HepG2 (cell line): ENCODE measurements around the gene RABGAP1L. TPM values are rescaled to one million over a fixed set of nuclear protein-coding genes. Genes with fewer than 3 reads are reported as not detected.
A peak's percentile ranks its signal among the peaks of the same experiment; 100 is the strongest.

Experiments
- ATAC-seq: fragments of 200-7000 bp; cut with Tn5 transposase; 3 replicates; pipeline ENCODE4 v1.9.1; 2020; ENCODE audit warnings: mild to moderate bottlenecking, moderate library complexity
- BruUV-seq: library from RNA; stranded (reverse); fragments of 400-500 nt; replicated peaks from 2 replicates; lab custom pipeline; 2021; lab: Mats Ljungman, UMichigan
- CTCF ChIA-PET: fragments of 300-600 bp; formaldehyde crosslinking; extraction: SDS; loops from one replicate; lab custom pipeline; 2021; ENCODE audit warnings: low total read pairs, inconsistent platforms, low intra/inter-chr PET ratio; lab: Yijun Ruan, JAX
- POLR2A ChIA-PET: fragments of 350-600 bp; sonication (Branson Sonifier 250); formaldehyde crosslinking; loops from one replicate; lab custom pipeline; 2020; ENCODE audit warnings: antibody characterized with exemption, inconsistent platforms; lab: Yijun Ruan, JAX
- DNase-seq: peaks from one replicate; pipeline ENCODE4 v3.0.0-alpha.2; 2015; ENCODE audit warnings: low spot score
- FAIRE-seq: peaks from 3 replicates; lab custom pipeline; 2011; peaks lifted over from hg19 to GRCh38; lab: Jason Lieb, UNC
- H2AFZ ChIP-seq: one replicate; pipeline ENCODE4 v1.6.1; 2011; ENCODE audit warnings: low read length, inconsistent platforms
- H3K27ac ChIP-seq: fragments of 300-600 bp; 3 replicates; pipeline ENCODE4 v1.8.0; 2011; ENCODE audit warnings: mixed run types, mild to moderate bottlenecking, mixed read lengths, low read length, inconsistent platforms; ENCODE audit not compliant: insufficient read depth; ENCODE audit errors: extremely low read length
- H3K27me3 ChIP-seq, 2 experiments: fragments of 200-600 bp in 1 of 2; 2 replicates in 1 of 2; 3 replicates in 1 of 2; pipeline versions ENCODE4 v1.6.0 to v1.8.0; 2011; ENCODE audit warnings: low read length in 2 of 2, mild to moderate bottlenecking in 2 of 2, moderate library complexity in 2 of 2, inconsistent platforms in 1 of 2; ENCODE audit not compliant: insufficient read depth in 2 of 2, control insufficient read depth in 1 of 2
- H3K36me3 ChIP-seq, 2 experiments: fragments of 200-600 bp in 1 of 2; replicated peaks in 1 of 2; 2 replicates in 1 of 2; 3 replicates in 1 of 2; pipeline versions ENCODE4 v1.5.1 to v1.8.0; 2011; ENCODE audit warnings: low read length in 2 of 2, inconsistent platforms in 1 of 2; ENCODE audit not compliant: insufficient read depth in 2 of 2, control insufficient read depth in 1 of 2
- H3K4me1 ChIP-seq: 2 replicates; pipeline ENCODE4 v1.5.1; 2012; ENCODE audit warnings: low read length, inconsistent platforms; ENCODE audit not compliant: insufficient read depth
- H3K4me2 ChIP-seq: 2 replicates; pipeline ENCODE4 v1.6.0; 2011; ENCODE audit warnings: low read depth, low read length, inconsistent platforms
- H3K4me3 ChIP-seq, 3 experiments: fragments of 200-600 bp in 1 of 3; sonication (generic), shearing (Covaris generic) in 1 of 3; replicated peaks in 1 of 3; 2 replicates each; pipeline ENCODE4 v1.5.1; 2011 to 2016; ENCODE audit warnings: low read length in 3 of 3, inconsistent platforms in 2 of 3, low read depth in 2 of 3, mild to moderate bottlenecking in 2 of 3, control low read depth in 1 of 3, mixed read lengths in 1 of 3; ENCODE audit not compliant: insufficient read depth in 1 of 3
- H3K79me2 ChIP-seq: one replicate; pipeline ENCODE4 v1.6.1; 2011; ENCODE audit warnings: low read length, inconsistent platforms; ENCODE audit not compliant: insufficient read depth
- H3K9ac ChIP-seq: 2 replicates; pipeline ENCODE4 v1.6.0; 2011; ENCODE audit warnings: mild to moderate bottlenecking, low read depth, low read length, inconsistent platforms; ENCODE audit not compliant: insufficient read depth
- H3K9me3 ChIP-seq: 2 replicates; pipeline ENCODE4 v1.5.1; 2012; ENCODE audit warnings: mild to moderate bottlenecking, low read length
- H4K20me1 ChIP-seq: 2 replicates; pipeline ENCODE4 v1.6.0; 2011; ENCODE audit warnings: inconsistent platforms, mild to moderate bottlenecking, low read length, moderate library complexity; ENCODE audit not compliant: insufficient read depth
- EEA1 ChIP-seq: sonication (generic); formaldehyde crosslinking; IDR thresholded peaks from 2 replicates; pipeline ENCODE4 v1.5.1; 2020; ENCODE audit warnings: mild to moderate bottlenecking, missing genetic modification reagents, borderline replicate concordance
- EP300 ChIP-seq, 3 experiments: sonication (generic) in 1 of 3; formaldehyde crosslinking in 1 of 3; IDR thresholded peaks; 2 replicates each; pipeline versions ENCODE4 v1.5.1 to v1.6.1; 2011 to 2020; ENCODE audit warnings: low read depth in 2 of 3, low read length in 2 of 3, borderline replicate concordance in 1 of 3, improper control_type of control experiment in 1 of 3, mild to moderate bottlenecking in 1 of 3, missing genetic modification reagents in 1 of 3, moderate library complexity in 1 of 3
- MEF2D ChIP-seq: sonication (generic); formaldehyde crosslinking; IDR thresholded peaks from 2 replicates; pipeline ENCODE4 v1.5.1; 2020; ENCODE audit warnings: mild to moderate bottlenecking, missing genetic modification reagents
- NFE2L2 ChIP-seq: fragments of 150-350 bp; IDR thresholded peaks from 2 replicates; pipeline ENCODE4 v1.6.1; 2014; ENCODE audit warnings: low read length
- RBAK ChIP-seq: sonication (generic); formaldehyde crosslinking; IDR thresholded peaks from 2 replicates; pipeline ENCODE4 v1.5.1; 2020; ENCODE audit warnings: mild to moderate bottlenecking, missing genetic modification reagents
- TBX2 ChIP-seq: sonication (generic); formaldehyde crosslinking; IDR thresholded peaks from 2 replicates; pipeline ENCODE4 v1.5.0; 2020; ENCODE audit warnings: missing genetic modification reagents, mild to moderate bottlenecking, borderline replicate concordance
- ZNF337 ChIP-seq: sonication (generic); formaldehyde crosslinking; IDR thresholded peaks from 2 replicates; pipeline ENCODE4 v1.5.1; 2020; ENCODE audit warnings: missing genetic modification reagents, low read depth, mild to moderate bottlenecking, borderline replicate concordance
- ZNF644 ChIP-seq: IDR thresholded peaks from 2 replicates; pipeline ENCODE4 v1.6.1; 2016; ENCODE audit warnings: low read depth
- ZNF678 ChIP-seq: sonication (generic); formaldehyde crosslinking; IDR thresholded peaks from 2 replicates; pipeline ENCODE4 v1.4.0; 2020; ENCODE audit warnings: mild to moderate bottlenecking, missing genetic modification reagents
- ZNF749 ChIP-seq: sonication (generic); formaldehyde crosslinking; IDR thresholded peaks from 2 replicates; pipeline ENCODE4 v1.8.0; 2022; ENCODE audit warnings: mild to moderate bottlenecking, missing genetic modification reagents, moderate library complexity, borderline replicate concordance
- WGBS: methylation state at CpG from one replicate; pipeline ENCODE4 v1.1.6; 2017; ENCODE audit warnings: low lambda C conversion rate; 5-methylcytosine and 5-hydroxymethylcytosine counted together
- in situ Hi-C: cut with HindIII; loops from 2 replicates; pipeline ENCODE4 v1.10.0; 2017; ENCODE audit warnings: low pct_unique_long_range_greater_than_20kb; ENCODE audit not compliant: extremely low pct_ligation_motif_present
- intact Hi-C: fragments of 100-400 bp; cut with micrococcal nuclease; formaldehyde crosslinking; loops from one replicate; pipeline ENCODE4 v1.10.0; 2022; ENCODE audit not compliant: unreplicated experiment
- polyA plus RNA-seq, 8 experiments: library from polyadenylated mRNA; depleted of rRNA in 3 of 8; stranded (reverse) in 7 of 8; unstranded in 1 of 8; fragments of >200 nt; fragmentation: Illumina TruSeq in 4 of 8; extraction: Trizol in 4 of 8; gene quantifications; 2 replicates each; pipeline versions ENCODE4 v1.2.1 to v1.2.3, GENCODE V29; 2011 to 2016; ENCODE audit warnings: low read depth in 4 of 8, missing spikeins in 1 of 8, mixed read lengths in 1 of 8; ENCODE audit not compliant: insufficient read depth in 1 of 8
- total RNA-seq, 5 experiments: library from RNA; depleted of rRNA; stranded (reverse); fragments of >200 nt; fragmentation: Illumina TruSeq; extraction: Trizol; gene quantifications; 2 replicates each; pipeline ENCODE4 v1.2.3, GENCODE V29; 2016; ENCODE audit warnings: low read depth in 1 of 5
- TF ChIP-seq, protein P1 (sequence below): sonication (generic); formaldehyde crosslinking; conservative IDR thresholded peaks from 2 replicates; pipeline ENCODE4 v1.8.0; 2022; ENCODE audit warnings: missing genetic modification reagents
- TF ChIP-seq, protein P2 (sequence below): sonication (generic); formaldehyde crosslinking; IDR thresholded peaks from 2 replicates; pipeline ENCODE4 v1.4.0; 2020; ENCODE audit warnings: mild to moderate bottlenecking, missing genetic modification reagents
- TF ChIP-seq, protein P3 (sequence below): sonication (generic); formaldehyde crosslinking; IDR thresholded peaks from 2 replicates; pipeline ENCODE4 v1.8.1; 2023; ENCODE audit warnings: missing genetic modification reagents, mild to moderate bottlenecking, borderline replicate concordance
- TF ChIP-seq, protein P4 (sequence below): sonication (generic); formaldehyde crosslinking; IDR thresholded peaks from 2 replicates; pipeline ENCODE4 v1.4.0; 2020; ENCODE audit warnings: missing genetic modification reagents
- TF ChIP-seq, protein P5 (sequence below), 2 experiments: sonication (generic) in 1 of 2; formaldehyde crosslinking in 1 of 2; IDR thresholded peaks; 2 replicates each; pipeline versions ENCODE4 v1.4.0 to v1.6.1; 2018 to 2020; ENCODE audit warnings: missing genetic modification reagents in 2 of 2, borderline replicate concordance in 1 of 2, low read depth in 1 of 2, mild to moderate bottlenecking in 1 of 2, missing biosample characterization in 1 of 2

The RABGAP1L gene
- total and polyA plus RNA-seq, 2 of the 13 experiments (the other 11 are each of a cell fraction or from before 2014, with no cell fraction given): 7.9 to 22.6 TPM

DNA sequence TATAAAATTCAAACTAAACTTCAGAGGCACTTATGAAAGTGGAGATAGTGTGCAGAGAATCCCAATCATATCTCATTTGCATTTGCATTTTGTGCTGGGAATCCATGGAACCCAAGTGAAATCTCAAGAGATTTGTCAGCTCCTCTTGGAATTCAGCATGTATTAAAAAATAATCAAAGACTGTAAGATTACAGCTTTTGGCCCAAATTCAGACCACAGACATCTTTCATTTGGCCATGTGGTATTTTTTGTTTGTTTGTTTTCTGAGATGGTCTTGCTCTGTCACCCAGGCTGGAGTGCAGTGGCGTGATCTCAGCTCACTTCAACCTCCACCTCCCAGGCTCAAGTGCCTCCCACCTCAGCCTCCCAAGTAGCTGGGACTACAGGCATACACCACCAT, 836.6 kb downstream of the RABGAP1L start:
- ChIA-PET POLR2A (no interaction called here), CTCF (no interaction called here)
- TF ChIP-seq ZNF749 (CRISPR knock-in tag) (no peak), RBAK (no peak), ZNF678 (CRISPR knock-in tag) (no peak), TBX2 (CRISPR knock-in tag) (no peak), MEF2D (CRISPR knock-in tag) (no peak), EEA1 (no peak), EP300 (IDR thresholded peaks at IDR 0.05; ENCODE audit: low read depth in 2 of 2, low read length in 2 of 2) (no peak), EP300 (CRISPR knock-in tag; IDR thresholded peaks at IDR 0.05; ENCODE audit: borderline replicate concordance) (no peak), ZNF337 (CRISPR knock-in tag) (no peak), NFE2L2 (no peak), ZNF644 (CRISPR knock-in tag) (no peak)
- TF ChIP-seq, protein P1, sequence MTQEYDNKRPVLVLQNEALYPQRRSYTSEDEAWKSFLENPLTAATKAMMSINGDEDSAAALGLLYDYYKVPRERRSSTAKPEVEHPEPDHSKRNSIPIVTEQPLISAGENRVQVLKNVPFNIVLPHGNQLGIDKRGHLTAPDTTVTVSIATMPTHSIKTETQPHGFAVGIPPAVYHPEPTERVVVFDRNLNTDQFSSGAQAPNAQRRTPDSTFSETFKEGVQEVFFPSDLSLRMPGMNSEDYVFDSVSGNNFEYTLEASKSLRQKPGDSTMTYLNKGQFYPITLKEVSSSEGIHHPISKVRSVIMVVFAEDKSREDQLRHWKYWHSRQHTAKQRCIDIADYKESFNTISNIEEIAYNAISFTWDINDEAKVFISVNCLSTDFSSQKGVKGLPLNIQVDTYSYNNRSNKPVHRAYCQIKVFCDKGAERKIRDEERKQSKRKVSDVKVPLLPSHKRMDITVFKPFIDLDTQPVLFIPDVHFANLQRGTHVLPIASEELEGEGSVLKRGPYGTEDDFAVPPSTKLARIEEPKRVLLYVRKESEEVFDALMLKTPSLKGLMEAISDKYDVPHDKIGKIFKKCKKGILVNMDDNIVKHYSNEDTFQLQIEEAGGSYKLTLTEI (CRISPR knock-in tag): no peak
- TF ChIP-seq, protein P2, sequence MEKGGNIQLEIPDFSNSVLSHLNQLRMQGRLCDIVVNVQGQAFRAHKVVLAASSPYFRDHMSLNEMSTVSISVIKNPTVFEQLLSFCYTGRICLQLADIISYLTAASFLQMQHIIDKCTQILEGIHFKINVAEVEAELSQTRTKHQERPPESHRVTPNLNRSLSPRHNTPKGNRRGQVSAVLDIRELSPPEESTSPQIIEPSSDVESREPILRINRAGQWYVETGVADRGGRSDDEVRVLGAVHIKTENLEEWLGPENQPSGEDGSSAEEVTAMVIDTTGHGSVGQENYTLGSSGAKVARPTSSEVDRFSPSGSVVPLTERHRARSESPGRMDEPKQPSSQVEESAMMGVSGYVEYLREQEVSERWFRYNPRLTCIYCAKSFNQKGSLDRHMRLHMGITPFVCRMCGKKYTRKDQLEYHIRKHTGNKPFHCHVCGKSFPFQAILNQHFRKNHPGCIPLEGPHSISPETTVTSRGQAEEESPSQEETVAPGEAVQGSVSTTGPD: no peak
- TF ChIP-seq, protein P3, sequence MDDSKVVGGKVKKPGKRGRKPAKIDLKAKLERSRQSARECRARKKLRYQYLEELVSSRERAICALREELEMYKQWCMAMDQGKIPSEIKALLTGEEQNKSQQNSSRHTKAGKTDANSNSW (CRISPR knock-in tag): no peak
- TF ChIP-seq, protein P4, sequence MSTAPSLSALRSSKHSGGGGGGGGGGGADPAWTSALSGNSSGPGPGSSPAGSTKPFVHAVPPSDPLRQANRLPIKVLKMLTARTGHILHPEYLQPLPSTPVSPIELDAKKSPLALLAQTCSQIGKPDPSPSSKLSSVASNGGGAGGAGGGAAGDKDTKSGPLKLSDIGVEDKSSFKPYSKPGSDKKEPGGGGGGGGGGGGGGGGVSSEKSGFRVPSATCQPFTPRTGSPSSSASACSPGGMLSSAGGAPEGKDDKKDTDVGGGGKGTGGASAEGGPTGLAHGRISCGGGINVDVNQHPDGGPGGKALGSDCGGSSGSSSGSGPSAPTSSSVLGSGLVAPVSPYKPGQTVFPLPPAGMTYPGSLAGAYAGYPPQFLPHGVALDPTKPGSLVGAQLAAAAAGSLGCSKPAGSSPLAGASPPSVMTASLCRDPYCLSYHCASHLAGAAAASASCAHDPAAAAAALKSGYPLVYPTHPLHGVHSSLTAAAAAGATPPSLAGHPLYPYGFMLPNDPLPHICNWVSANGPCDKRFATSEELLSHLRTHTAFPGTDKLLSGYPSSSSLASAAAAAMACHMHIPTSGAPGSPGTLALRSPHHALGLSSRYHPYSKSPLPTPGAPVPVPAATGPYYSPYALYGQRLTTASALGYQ (CRISPR knock-in tag): no peak
- TF ChIP-seq, protein P5, sequence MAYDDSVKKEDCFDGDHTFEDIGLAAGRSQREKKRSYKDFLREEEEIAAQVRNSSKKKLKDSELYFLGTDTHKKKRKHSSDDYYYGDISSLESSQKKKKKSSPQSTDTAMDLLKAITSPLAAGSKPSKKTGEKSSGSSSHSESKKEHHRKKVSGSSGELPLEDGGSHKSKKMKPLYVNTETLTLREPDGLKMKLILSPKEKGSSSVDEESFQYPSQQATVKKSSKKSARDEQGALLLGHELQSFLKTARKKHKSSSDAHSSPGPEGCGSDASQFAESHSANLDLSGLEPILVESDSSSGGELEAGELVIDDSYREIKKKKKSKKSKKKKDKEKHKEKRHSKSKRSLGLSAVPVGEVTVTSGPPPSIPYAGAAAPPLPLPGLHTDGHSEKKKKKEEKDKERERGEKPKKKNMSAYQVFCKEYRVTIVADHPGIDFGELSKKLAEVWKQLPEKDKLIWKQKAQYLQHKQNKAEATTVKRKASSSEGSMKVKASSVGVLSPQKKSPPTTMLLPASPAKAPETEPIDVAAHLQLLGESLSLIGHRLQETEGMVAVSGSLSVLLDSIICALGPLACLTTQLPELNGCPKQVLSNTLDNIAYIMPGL (CRISPR knock-in tag; IDR thresholded peaks at IDR 0.05; ENCODE audit: borderline replicate concordance in 1 of 2, low read depth in 1 of 2): no peak
- 100% methylated on average over 1 of the region's 1 CpG for WGBS
- H3K4me3 ChIP-seq: no peak overlapping the region
- intact Hi-C loops: loop anchor here (5.0 kb wide), 3 partner anchors 44 to 729 kb away; no protein-coding TSS in a partner anchor
- H4K20me1 ChIP-seq: no peaks in the 10 kb centered on the region
- H3K27me3 ChIP-seq: no peaks in the 10 kb centered on the region; a peak in 1 of 5 replicates
- no peak overlapping the region for H2AFZ ChIP-seq
- ATAC-seq (no peak), DNase-seq (no peak), FAIRE-seq (no peak)
- peaks cover 8% of the 10 kb centered on the region for H3K79me2 ChIP-seq
- H3K36me3 ChIP-seq: no peaks in the 10 kb centered on the region; a peak in 2 of 5 replicates
- peaks cover 45% of the 10 kb centered on the region for H3K4me1 ChIP-seq
- H3K9ac ChIP-seq: no peak overlapping the region
- no peak overlapping the region for H3K4me2 ChIP-seq
- no TSS peak for BruUV-seq
- peak overlapping the region; percentile 30 for H3K27ac ChIP-seq
- H3K9me3 ChIP-seq: no peaks in the 10 kb centered on the region
- in situ Hi-C loops: loop anchor here (5.0 to 25.0 kb wide), 2 partner anchors 224 to 734 kb away; no protein-coding TSS in a partner anchor
